T-helper 17 cell (primary cell): Measurements from ENCODE around the gene HES4. TPM values are rescaled to one million over a fixed set of nuclear protein-coding genes. Genes with fewer than 3 reads are reported as not detected.

ENCODE experiments used
- ATAC-seq: fragments of 150-1000 bp; cut with Tn5 transposase; 2 replicates; pipeline ENCODE4 v1.10.0; 2021; ENCODE audit warnings: mild to moderate bottlenecking, moderate library complexity
- DNase-seq, 3 donors: peaks; one replicate each; pipeline versions ENCODE4 v3.0.0 to v3.0.0-alpha.2; 2020 to 2021
- H3K9me3 ChIP-seq: one replicate; pipeline ENCODE4 v1.7.0; 2013; ENCODE audit warnings: low read length, mild to moderate bottlenecking; ENCODE audit not compliant: control insufficient read depth, poor library complexity, severe bottlenecking
- H3K27ac Mint-ChIP-seq: one replicate; pipeline ENCODE4 v1.8.0; 2022; ENCODE audit warnings: mild to moderate bottlenecking, moderate library complexity, mixed read lengths
- H3K27me3 Mint-ChIP-seq: one replicate; pipeline ENCODE4 v1.8.0; 2022; ENCODE audit warnings: mixed read lengths
- H3K36me3 Mint-ChIP-seq: one replicate; pipeline ENCODE4 v1.8.0; 2022; ENCODE audit warnings: low read depth, mixed read lengths
- H3K4me1 Mint-ChIP-seq: one replicate; pipeline ENCODE4 v1.8.0; 2022; ENCODE audit warnings: mild to moderate bottlenecking, mixed read lengths
- H3K4me3 Mint-ChIP-seq: one replicate; pipeline ENCODE4 v1.8.0; 2022; ENCODE audit warnings: mild to moderate bottlenecking, moderate library complexity, mixed read lengths
- total RNA-seq, 4 donors: library from RNA in 2 of 4; stranded (reverse) in 2 of 4; gene quantifications; one replicate each; pipeline ENCODE4 v1.2.3 and lab custom pipeline; 2022 to 2026

HES4 gene
- total RNA-seq, 2 donors from 2014 or later = 9.6 to 10.5 TPM

DNA sequence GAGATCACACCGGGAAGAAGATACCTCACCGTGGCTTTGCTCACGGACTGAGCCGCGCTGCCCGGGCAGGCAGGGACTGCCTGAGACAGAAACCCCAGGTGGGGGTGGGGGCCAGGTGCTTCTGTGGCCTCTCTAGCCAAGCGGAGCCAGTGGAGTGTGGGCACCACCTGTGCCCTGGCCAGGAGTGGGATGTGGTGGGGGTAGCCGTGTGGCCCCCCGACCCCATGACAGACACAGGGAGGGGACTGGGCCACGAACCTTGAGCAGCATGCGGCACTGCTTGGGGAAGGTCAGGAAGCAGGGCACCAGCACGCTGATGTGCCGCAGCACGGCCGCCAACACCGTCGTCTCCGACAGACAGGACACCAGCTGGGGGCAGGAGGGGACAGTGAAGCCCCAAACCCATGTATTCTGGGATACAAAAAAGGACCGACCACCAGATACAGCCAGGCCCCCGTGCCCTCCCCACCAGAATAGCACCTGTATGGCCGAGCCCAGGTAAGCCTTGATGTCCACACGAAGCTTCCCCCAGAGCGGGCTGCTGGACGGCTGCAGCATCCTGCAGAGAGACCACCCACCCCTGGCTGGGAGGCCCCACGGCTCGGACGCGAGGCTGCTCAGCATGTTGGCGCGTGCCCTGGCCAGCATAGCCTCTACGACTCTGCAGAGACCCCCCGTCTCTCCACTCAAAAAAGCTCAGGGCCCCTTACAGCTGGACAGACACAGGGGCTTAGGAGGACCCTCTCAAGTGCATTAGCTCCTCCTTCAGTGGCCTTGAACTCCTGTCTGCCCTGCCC, 46.2 kb downstream of the HES4 start:
- no peak for ATAC-seq
- DNase-seq = no peak
- H3K4me3 Mint-ChIP-seq = no peak overlapping the region
- H3K4me1 Mint-ChIP-seq = peaks cover 16% of the 10 kb centered on the region
- H3K36me3 Mint-ChIP-seq = peaks cover 15% of the 10 kb centered on the region
- no peaks in the 10 kb centered on the region for H3K27me3 Mint-ChIP-seq
- H3K9me3 ChIP-seq = no peaks in the 10 kb centered on the region
- H3K27ac Mint-ChIP-seq = no peak overlapping the region

- Mint-ChIP-seq H3K27me3 (no peaks in the 10 kb centered on the region), H3K27ac (no peak overlapping the region), H3K4me3 (no peak overlapping the region), H3K4me1 (peaks cover 10% of the 10 kb centered on the region), H3K36me3 (peaks cover 16% of the 10 kb centered on the region)
- H3K9me3 ChIP-seq = no peaks in the 10 kb centered on the region
- no peak for DNase-seq
- ATAC-seq = no peak
Measured at GRCh38 chr1:952603-953002, 47.3 kb downstream of the HES4 start.

- ATAC-seq = no peak
- H3K9me3 ChIP-seq = no peaks in the 10 kb centered on the region
- DNase-seq = no peak
- H3K4me1 Mint-ChIP-seq = peaks cover 7% of the 10 kb centered on the region
- no peak overlapping the region for H3K27ac Mint-ChIP-seq
- no peak overlapping the region for H3K4me3 Mint-ChIP-seq
- no peaks in the 10 kb centered on the region for H3K27me3 Mint-ChIP-seq
- H3K36me3 Mint-ChIP-seq = peaks cover 14% of the 10 kb centered on the region
Measured at GRCh38 chr1:952201-952600, 47.7 kb downstream of the HES4 start.

GRCh38 chr1:951364-951763, 48.5 kb downstream of the HES4 start:
- no peaks in the 10 kb centered on the region for H3K9me3 ChIP-seq
- Mint-ChIP-seq H3K36me3 (peaks cover 14% of the 10 kb centered on the region), H3K27ac (no peak overlapping the region), H3K4me3 (no peak overlapping the region), H3K27me3 (no peaks in the 10 kb centered on the region), H3K4me1 (peaks cover 7% of the 10 kb centered on the region)
- DNase-seq = no peak
- no peak for ATAC-seq

GRCh38 chr1:950881-951280, 49.0 kb downstream of the HES4 start:
- no peak for ATAC-seq
- Mint-ChIP-seq H3K4me1 (peaks cover 7% of the 10 kb centered on the region), H3K27ac (no peak overlapping the region), H3K4me3 (no peak overlapping the region), H3K27me3 (no peaks in the 10 kb centered on the region), H3K36me3 (peaks cover 16% of the 10 kb centered on the region)
- no peaks in the 10 kb centered on the region for H3K9me3 ChIP-seq
- DNase-seq = no peak

- H3K36me3 Mint-ChIP-seq = peaks cover 15% of the 10 kb centered on the region
- no peak overlapping the region for H3K27ac Mint-ChIP-seq
- no peaks in the 10 kb centered on the region for H3K9me3 ChIP-seq
Measured at GRCh38 chr1:950268-950667, 49.6 kb downstream of the HES4 start.

More at GRCh38 chr1:950268-950667, 49.6 kb downstream of the HES4 start:
- DNase-seq (no peak), ATAC-seq (no peak)
- peaks cover 6% of the 10 kb centered on the region for H3K4me1 Mint-ChIP-seq
- no peaks in the 10 kb centered on the region for H3K27me3 Mint-ChIP-seq
- H3K4me3 Mint-ChIP-seq = no peak overlapping the region

Other genes with a start within 250 kb of the HES4 start
- not detected for gene SAMD11, start 76.2 kb downstream of the HES4 start, total RNA-seq
- gene NOC2L, start 40.8 kb downstream of the HES4 start, total RNA-seq = 10 to 100 TPM; 45.2 to 51.7 TPM
- 10 to 100 TPM; 16.1 to 16.6 TPM for gene KLHL17, start 39.5 kb downstream of the HES4 start, total RNA-seq
- gene PLEKHN1, start 33.6 kb downstream of the HES4 start, total RNA-seq = 1 to 10 TPM; 3.4 to 4.3 TPM
- gene PERM1, start 18.0 kb downstream of the HES4 start, total RNA-seq = not detected
- gene ISG15, start 13.4 kb upstream of the HES4 start, total RNA-seq = 10 to 100 TPM; 19.5 to 52.1 TPM
- gene AGRN, start 20.0 kb upstream of the HES4 start, total RNA-seq = 1 to 10 TPM; 1.2 to 1.4 TPM
- not detected for gene RNF223, start 74.2 kb upstream of the HES4 start, total RNA-seq
- 10 to 100 TPM; 13.4 to 17.1 TPM for gene C1orf159, start 116.0 kb upstream of the HES4 start, total RNA-seq
- 1 to 10 TPM in 1 of 2 donors, under 1 TPM in 1; 0.86 to 2.5 TPM for gene TTLL10, start 173.8 kb upstream of the HES4 start, total RNA-seq
- gene TNFRSF18, start 206.5 kb upstream of the HES4 start, total RNA-seq = 10 to 100 TPM; 47.9 to 80.4 TPM
- 100 to 1,000 TPM in 1 of 2 donors, 10 to 100 TPM in 1; 94.7 to 127 TPM for gene TNFRSF4, start 214.1 kb upstream of the HES4 start, total RNA-seq
- 100 to 1,000 TPM; 129 to 146 TPM for gene SDF4, start 231.9 kb upstream of the HES4 start, total RNA-seq
- gene B3GALT6, start 232.1 kb upstream of the HES4 start, total RNA-seq = 1 to 10 TPM; 8.4 to 9.4 TPM
- gene C1QTNF12, start 246.6 kb upstream of the HES4 start, total RNA-seq = 1 to 10 TPM in 1 of 2 donors, under 1 TPM in 1; 0.91 to 2.0 TPM